ENCODE measurements around the gene PRPH. TPM values are rescaled to one million over a fixed set of nuclear protein-coding genes. Genes with fewer than 3 reads are reported as not detected.
A peak's percentile ranks its signal among the peaks of the same experiment; 100 is the strongest.
"Not testable (repeated sequence)": the region's sequence is repeated elsewhere in the genome, so short reads cannot be mapped to it uniquely, and the experiment has no call there.

PRPH gene
- total RNA-seq, 1 donor from 2014 or later, result not detected

DNA sequence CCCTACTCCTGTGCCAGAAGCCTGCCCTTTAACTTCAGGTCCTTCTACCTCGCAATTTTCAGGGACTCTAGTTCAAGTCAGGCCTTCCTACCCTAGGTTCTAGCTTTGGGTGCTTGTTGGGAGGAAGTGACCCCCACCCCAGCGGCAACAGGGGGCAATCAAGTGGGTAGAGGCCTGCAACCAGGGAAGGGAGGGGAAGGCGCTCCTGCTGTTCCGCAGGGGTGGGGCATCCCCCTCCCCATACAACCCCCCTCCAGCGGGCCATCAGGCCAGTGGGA, 204 bp upstream of the PRPH start:
- intact Hi-C loops (cut with DNase I), result no loop called here
- ATAC-seq (ENCODE audit: poor library complexity) (no peak), DNase-seq (no peak)

DNA sequence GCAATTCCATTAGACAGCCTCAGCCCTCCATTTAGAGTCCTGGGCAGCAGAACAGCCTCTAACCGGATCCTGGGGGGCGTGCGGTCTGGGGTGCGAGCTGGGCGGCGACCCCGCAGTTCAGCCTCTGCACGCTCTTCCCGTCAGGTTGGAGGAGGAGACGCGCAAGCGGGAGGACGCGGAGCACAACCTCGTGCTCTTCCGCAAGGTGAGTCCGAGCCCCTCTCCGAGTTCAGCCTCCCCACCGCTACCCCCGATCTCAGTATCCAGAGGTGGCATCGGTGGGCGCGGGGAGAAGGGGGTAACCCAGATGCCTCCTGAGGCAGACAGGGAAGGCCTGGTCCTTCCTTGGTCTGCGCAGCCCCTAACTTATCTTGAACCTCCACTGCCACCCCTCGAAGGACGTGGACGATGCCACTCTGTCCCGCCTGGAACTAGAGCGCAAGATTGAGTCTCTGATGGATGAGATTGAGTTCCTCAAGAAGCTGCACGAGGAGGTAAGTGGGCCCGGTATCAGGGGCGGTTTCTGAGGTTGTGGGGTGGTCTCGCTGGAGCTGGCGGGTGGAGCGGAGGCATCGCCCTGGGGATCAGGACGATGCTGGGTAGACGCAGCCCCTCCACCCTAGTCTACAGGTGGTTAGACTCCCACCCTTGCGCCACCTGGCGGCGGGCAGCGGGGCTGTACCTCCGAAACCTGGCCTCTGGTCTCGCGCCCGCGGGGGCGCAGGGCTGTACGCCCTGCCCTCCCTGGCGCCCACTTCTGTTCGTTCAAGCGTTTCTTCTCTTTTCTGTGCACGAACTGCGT, 1.3 kb downstream of the PRPH start:
- ATAC-seq (ENCODE audit: poor library complexity) (peak; percentile 62), DNase-seq (peak; percentile 59)
- intact Hi-C loops (cut with DNase I), result no loop called here

DNA sequence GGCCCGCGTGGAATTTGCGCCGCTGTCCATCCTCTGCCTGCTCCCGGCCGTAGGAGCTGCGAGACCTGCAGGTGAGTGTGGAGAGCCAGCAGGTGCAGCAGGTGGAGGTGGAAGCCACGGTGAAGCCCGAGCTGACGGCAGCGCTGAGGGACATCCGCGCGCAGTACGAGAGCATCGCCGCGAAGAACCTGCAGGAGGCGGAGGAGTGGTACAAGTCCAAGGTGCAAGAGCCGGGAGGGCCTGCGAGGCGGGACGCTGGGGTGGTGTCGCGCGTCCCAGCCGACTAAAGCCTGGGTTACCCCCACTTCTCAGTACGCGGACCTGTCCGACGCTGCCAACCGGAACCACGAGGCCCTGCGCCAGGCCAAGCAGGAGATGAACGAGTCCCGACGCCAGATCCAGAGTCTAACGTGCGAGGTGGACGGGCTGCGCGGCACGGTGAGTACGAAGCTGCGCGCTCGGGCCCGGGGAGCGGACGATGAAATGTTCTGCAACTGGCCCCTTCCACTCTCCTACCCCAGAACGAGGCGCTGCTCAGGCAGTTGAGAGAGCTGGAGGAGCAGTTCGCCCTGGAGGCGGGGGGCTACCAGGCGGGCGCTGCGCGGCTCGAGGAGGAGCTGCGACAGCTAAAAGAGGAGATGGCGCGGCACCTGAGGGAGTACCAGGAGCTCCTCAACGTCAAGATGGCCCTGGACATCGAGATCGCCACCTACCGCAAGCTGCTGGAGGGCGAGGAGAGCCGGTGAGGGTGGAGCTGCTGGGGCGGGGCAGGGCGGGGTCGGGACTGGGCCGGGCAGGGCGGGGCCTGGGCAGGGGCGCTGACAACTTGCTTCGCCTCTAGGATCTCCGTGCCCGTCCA, 2.1 kb downstream of the PRPH start:
- DNase-seq, result no peak
- ATAC-seq (ENCODE audit: poor library complexity), result peak; percentile 54
- intact Hi-C loops (cut with DNase I), result no loop called here

DNA sequence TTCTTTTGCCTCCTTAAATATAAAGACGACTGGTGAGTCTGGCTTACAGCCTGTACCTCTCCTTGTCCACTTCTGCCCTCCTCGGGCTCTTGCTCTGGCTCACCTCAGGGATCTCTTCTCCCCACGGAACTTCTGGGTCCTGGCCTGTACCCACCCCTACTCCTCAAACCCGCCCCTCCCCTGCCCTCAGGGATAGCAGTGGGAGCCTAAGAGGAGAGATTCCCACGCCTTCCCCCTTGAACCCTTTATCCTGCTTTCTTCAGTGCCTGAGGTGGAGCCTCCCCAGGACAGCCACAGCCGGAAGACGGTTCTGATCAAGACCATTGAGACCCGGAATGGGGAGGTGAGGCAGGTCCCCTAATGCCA, 2.7 kb downstream of the PRPH start:
- intact Hi-C loops (cut with DNase I), result no loop called here
- DNase-seq (no peak), ATAC-seq (ENCODE audit: poor library complexity) (no peak)

DNA sequence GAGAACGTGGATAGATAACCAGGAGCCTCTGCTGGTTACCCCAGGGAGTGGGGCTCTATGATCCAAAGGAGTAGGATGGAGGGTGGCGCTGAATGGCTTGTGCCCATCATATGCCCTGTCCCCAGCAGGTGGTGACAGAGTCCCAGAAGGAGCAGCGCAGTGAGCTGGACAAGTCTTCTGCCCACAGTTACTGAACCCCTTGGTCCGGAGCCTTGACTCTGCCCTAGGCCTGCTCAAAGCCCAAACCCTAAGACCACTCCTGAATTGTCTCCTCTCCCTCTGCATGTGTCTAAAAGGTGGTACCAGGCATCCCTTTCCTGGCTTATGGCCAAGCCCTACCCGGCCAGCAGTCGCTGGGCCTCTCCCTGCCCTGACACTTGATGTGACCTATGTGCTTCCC, 3.2 kb downstream of the PRPH start:
- intact Hi-C loops (cut with DNase I), result no loop called here
- ATAC-seq (ENCODE audit: poor library complexity), result no peak
- DNase-seq, result no peak

DNA sequence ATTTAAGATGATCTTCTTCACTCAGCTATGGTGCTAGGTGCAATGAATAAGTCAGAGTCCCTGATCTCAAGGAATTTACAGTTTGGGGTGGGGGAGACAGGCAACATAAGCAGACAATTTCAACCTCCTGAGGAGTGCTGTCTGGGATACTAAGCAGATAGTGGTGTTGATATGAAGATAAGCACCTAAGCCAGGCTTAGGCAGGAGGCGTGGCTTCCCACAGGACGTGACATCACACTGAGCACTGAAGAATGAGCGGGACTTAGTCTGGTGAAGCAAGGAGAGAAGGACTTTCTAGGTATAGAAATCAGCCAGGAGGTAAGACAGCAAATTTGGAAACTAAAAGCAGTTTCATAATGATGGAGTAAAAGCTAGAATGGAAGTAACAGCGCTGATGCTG, 6.8 kb downstream of the PRPH start:
- intact Hi-C loops (cut with DNase I), result no loop called here
- DNase-seq (no peak), ATAC-seq (ENCODE audit: poor library complexity) (no peak)

DNA sequence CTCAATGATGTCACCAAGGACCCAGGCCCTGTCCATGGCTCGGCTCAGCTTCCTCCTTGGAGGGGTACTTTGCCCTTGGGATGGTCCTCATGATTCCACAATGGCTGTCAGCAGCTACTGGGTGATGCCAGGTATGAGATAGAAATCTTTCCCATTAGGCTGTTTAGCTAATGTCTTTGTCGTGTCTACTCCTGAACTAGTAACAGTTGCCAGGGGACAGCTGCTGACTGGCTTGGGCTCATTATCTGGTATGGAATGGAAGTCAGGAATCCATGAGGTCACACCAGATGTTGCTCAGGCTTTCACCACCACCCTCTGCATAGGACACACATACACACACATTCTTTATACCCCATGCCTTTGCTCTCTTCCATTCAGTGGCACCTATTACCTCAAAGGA, 9.2 kb downstream of the PRPH start:
- intact Hi-C loops (cut with DNase I), result no loop called here
- ATAC-seq (ENCODE audit: poor library complexity), result no peak
- DNase-seq, result no peak

DNA sequence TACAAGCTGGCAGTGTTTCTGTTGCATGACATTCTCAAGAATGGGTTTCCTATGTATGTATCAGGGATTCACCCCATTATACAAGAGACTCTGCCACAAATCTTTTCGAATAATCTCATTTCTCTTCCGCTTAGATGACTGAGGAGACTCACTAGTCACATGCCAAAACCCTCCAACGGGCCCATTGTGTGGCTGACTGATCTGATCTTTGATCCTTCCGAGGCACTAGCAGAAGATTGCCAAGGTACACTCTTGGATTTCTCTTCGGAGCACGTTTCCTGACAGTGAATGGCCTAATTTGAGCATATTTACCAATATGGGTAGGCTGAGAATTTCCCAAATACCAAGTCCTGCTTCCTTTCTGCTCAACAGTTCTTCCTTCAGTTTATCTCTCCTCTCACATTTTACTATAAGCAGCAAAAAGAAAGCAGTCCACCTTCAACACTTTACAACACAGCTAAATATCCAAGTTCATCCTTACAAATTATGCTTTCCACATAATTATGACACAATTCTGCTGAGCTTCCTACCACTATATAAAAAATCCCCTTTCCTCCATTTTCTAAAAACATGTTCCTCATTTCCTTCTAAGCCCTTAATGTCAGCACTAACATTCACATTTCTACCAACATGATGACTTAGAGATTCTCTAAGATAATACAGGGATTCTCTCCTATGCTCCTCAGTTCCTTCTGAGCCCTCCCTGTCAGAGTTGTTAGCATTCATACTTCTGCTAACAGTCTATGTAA, 11.0 kb downstream of the PRPH start:
- ATAC-seq (ENCODE audit: poor library complexity) (no peak), DNase-seq (no peak)
- intact Hi-C loops (cut with DNase I), result no loop called here

DNA sequence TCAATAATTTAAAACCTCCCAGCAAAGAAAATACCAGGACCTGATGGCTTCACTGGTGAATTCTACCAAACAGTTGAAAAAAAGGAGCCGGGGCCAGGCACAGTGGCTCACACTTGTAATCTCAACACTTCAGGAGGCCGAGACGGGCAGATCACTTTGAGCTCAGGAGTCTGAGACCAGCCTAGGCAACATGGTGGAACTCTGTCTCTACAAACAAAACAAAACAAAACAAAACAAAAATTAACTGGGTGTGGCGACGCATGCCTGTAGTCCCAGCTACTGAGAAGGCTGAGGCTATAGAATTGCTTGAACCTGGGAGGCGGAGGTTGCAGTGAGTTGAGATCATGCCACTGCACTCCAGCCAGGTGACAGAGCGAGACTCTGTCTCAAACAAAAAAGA, 14.4 kb downstream of the PRPH start:
- intact Hi-C loops (cut with DNase I), result no loop called here
- ATAC-seq (ENCODE audit: poor library complexity), result no peak

DNA sequence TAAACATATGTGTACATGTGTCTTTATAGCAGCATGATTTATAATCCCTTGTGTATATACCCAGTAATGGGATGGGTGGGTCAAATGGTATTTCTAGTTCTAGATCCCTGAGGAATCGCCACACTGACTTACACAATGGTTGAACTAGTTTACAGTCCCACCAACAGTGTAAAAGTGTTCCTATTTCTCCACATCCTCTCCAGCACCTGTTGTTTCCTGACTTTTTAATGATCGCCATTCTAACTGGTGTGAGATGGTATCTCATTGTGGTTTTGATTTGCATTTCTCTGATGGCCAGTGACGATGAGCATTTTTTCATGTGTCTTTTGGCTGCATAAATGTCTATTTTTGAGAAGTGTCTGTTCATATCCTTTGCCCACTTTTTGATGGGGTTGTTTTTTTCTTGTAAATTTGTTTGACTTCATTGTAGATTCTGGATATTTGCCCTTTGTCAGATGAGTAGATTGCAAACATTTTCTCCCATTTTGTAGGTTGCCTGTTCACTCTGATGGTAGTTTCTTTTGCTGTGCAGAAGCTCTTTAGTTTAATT, 15.6 kb downstream of the PRPH start:
- ATAC-seq (ENCODE audit: poor library complexity); intact Hi-C loops (cut with DNase I); DNase-seq: not testable (repeated sequence)

More for the DNA sequence above, 14.4 kb downstream of the PRPH start:
- DNase-seq, result no peak

DNA sequence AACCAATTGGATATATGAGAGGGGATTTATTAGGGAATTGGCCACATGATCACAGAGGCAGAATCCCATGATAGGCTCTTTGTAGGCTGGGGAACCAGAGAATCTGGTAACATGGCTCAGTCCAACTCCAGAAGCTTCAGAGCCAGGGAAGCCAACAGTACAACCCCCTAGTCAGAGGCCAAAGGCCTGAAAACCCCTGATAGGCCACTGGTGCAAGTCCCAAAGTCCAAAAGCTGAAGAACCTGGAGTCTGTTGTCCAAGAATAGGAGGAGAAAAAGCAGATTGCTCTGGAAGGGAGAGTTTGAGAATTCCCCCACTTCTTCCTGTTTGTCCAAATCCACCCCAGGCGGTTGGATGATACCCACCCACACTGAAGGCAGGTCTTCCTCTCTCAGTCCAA, 19.9 kb downstream of the PRPH start:
- no peak for ATAC-seq (ENCODE audit: poor library complexity)
- DNase-seq, result no peak
- intact Hi-C loops (cut with DNase I), result no loop called here

DNA sequence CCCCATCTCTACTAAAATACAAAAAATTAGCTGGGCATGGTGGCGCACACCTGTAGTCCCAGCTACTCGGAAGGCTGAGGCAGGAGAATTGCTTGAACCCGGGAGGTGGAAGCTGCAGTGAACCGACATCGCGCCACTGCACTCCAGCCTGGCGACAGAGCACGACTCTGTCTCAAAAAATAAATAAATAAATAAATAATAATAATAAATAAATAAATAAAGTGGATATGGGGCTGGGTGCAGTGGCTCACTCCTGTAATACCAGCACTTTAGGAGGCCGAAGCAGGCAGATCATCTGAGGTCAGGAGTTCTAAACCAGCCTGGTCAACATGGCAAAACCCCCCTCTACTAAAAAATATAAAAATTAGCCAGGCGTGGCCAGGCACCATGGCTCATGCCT, 22.2 kb downstream of the PRPH start:
- intact Hi-C loops (cut with DNase I); ATAC-seq (ENCODE audit: poor library complexity); DNase-seq: not testable (repeated sequence)

DNA sequence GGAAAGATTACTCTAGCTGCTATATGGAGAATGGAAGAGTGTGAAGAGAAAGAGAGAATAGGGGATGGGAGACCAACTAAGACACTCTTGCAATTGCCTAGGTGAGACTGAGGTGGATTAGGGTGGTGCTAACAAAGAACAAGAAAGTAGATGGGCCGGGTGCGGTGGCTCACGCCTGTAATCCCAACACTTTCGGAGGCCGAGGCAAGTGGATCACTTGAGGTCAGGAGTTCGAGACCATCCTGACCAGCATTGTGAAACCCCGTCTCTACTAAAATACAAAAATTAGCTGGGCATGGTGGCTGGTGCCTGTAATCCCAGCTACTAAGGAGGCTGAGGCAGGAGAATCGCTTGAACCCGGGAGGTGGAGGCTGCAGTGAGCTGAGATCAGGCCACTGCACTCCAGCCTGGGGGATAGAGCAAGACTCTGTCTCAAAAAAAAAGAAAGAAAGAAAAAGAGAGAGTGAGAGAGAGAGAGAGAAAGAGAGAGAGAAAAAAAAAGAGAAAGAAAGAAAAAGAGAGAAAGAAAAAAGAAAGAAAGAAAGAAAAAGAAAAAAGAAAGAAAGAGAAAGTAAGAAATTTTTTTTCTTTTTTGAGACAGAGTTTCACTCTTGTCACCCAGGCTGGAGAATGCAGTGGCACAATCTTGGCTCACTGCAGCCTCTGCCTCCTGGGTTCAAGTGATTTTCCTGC, 25.6 kb downstream of the PRPH start:
- ATAC-seq (ENCODE audit: poor library complexity); DNase-seq; intact Hi-C loops (cut with DNase I): not testable (repeated sequence)

DNA sequence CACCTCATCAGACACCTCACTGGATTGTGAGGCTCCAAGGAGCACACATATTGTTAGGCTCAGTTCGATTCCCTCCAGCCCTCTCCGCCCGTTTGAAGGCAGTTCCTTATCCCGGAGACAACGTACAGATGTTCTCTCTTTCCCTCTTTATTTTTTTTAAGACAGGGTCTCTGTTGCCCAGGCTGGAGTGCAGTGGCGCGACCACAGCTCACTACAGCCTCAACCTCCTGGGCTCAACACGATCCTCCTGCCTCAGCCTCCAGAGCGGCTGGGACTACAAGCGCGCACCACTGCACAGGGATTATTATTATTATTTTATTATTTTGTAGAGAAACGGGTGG, 27.4 kb downstream of the PRPH start:
- intact Hi-C loops (cut with DNase I), result no loop called here
- DNase-seq (no peak), ATAC-seq (ENCODE audit: poor library complexity) (no peak)

DNA sequence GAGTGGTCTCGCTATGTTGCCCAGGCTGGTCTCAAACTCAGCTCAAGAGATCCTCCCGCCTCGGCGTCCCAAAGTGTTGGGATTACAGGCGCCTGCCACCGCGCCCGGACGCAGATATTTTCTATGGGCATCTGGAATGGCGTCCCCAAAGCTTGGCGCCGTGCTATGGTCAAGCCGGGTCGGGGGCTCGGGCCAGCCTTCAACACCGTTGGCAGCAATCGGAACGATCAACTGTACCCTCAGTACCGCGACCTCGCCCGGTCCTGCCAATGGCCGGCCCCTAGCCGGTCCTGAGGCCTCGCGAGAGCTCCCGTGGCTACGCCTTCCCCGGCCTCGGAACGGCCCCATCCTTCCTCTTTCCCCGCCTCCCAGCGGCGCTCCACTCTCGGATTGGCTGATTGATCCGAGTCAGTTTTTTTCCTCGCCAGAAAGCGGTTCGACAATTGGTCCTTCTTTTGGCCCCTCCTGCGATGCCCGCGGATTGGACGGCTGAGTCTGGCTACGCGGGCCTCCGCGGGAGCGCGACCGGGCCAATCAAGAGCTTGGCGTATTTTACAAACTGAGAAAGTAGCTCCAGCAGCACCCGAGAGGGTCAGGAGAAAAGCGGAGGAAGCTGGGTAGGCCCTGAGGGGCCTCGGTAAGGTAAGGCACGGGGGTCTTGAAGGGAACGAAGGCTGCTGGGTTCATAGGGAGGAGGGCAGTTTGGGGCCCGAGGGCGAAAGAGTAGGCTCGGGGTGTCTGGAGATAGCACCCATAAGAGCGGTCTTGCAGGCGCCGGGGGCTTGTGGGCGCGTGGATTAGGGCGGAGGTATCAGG, 28.0 kb downstream of the PRPH start, which contains the start of gene TROAP:
TSS of gene TROAP (plus strand) at position 548 of the 816 bp plus-strand sequence. CDS start 354 bp downstream, outside the sequence.
- peak; percentile 98 for DNase-seq
- peak; percentile 100 for ATAC-seq (ENCODE audit: poor library complexity)
- intact Hi-C loops (cut with DNase I), result no loop called here

DNA sequence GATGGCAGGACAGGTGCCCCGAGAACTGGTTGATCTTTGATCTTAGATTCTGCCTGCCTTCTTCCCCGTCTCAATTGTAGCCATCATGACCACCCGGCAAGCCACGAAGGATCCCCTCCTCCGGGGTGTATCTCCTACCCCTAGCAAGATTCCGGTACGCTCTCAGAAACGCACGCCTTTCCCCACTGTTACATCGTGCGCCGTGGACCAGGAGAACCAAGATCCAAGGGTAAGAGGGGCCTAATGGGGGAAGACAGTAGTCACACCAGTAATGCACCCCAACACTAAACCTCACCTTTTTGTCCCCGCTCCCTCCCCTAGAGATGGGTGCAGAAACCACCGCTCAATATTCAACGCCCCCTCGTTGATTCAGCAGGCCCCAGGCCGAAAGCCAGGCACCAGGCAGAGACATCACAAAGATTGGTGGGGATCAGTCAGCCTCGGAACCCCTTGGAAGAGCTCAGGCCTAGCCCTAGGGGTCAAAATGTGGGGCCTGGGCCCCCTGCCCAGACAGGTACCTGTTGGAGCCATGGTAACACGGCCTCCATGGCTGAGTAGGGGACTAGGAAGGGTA, 28.7 kb downstream of the PRPH start:
- DNase-seq (no peak), ATAC-seq (ENCODE audit: poor library complexity) (no peak)
- intact Hi-C loops (cut with DNase I), result no loop called here

DNA sequence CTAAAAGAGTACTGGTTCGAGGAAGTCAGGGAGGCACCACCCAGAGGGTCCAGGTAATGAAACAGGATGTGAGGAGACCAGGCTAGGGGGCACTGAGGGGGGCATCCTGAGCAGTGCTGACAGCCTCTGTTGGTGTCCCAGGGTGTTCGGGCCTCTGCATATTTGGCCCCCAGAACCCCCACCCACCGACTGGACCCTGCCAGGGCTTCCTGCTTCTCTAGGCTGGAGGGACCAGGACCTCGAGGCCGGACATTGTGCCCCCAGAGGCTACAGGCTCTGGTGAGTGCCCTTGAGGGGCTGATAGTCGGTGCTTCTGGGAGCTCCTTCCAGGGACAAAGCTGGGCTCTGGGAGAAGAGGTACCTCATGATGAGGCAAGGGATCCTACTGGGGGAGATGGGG, 30.7 kb downstream of the PRPH start:
- intact Hi-C loops (cut with DNase I), result no loop called here
- ATAC-seq (ENCODE audit: poor library complexity) (no peak), DNase-seq (peak; percentile 1)

DNA sequence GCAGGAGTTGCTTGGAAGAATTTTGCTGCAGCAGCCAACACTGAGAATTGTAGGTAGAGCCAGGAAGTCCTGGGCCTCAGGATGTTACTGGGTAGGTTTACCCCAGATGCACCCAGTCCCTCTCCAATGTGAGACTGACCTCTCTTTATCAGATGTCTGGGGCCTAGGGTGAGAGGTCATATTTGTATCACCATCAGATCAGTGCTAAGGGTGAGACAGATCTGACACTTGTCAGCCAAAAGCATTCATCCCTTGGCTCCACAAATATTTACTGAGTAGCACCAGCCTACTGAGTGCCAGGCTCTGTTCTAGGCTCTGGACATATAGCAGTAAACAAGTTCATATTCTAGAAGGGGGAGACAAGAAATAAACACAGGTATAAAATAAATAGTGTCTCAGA, 32.4 kb downstream of the PRPH start:
- no peak for ATAC-seq (ENCODE audit: poor library complexity)
- intact Hi-C loops (cut with DNase I), result no loop called here
- DNase-seq, result no peak

All from Right ventricle myocardium superior (tissue), 1 donor.